KBM-7 (cell line): ENCODE results near the gene SLC31A1.
A peak's percentile ranks its signal among the peaks of the same experiment; 100 is the strongest.

ENCODE experiments used
- DNase-seq: peaks from one replicate; pipeline ENCODE4 v3.0.0-alpha.2; 2015
- in situ Hi-C: fragments of 300-500 bp; cut with MboI; formaldehyde crosslinking; loops from 2 replicates; pipeline ENCODE4 v1.14.3; 2020; ENCODE audit warnings: low sequenced_read_pairs, low pct_unique_long_range_greater_than_20kb, mixed read lengths

The SLC31A1 gene

GRCh38 chr9:113296796-113297558 is 75.6 kb downstream of the SLC31A1 start:
- no peak for DNase-seq
- in situ Hi-C loops: no loop called here

- DNase-seq: no peak
- in situ Hi-C loops: no loop called here
Observed at GRCh38 chr9:113298311-113298710, 77.0 kb downstream of the SLC31A1 start.

- no peak for DNase-seq
- in situ Hi-C loops: no loop called here
Observed at GRCh38 chr9:113298924-113299770, 77.8 kb downstream of the SLC31A1 start.

- in situ Hi-C loops: no loop called here
Observed at GRCh38 chr9:113299800-113300292, 78.5 kb downstream of the SLC31A1 start.

GRCh38 chr9:113301548-113301947 is 80.2 kb downstream of the SLC31A1 start:
- DNase-seq: no peak
- in situ Hi-C loops: no loop called here

More at GRCh38 chr9:113299800-113300292, 78.5 kb downstream of the SLC31A1 start:
- peak; percentile 69 for DNase-seq

- no peak for DNase-seq
- in situ Hi-C loops: no loop called here
Observed at GRCh38 chr9:113302792-113303418, 81.6 kb downstream of the SLC31A1 start, which contains the start of gene RNF183. Gene RNF183, minus strand, starts transcription at chr9:113303376. Its CDS starts 5,192 bp downstream, at chr9:113298184.

- in situ Hi-C loops: no loop called here
- no peak for DNase-seq
Observed at GRCh38 chr9:113306566-113306965, 85.2 kb downstream of the SLC31A1 start.

GRCh38 chr9:113307396-113307975 is 86.1 kb downstream of the SLC31A1 start:
- in situ Hi-C loops: no loop called here
- no peak for DNase-seq

- peak; percentile 46 for DNase-seq
- in situ Hi-C loops: no loop called here
Observed at GRCh38 chr9:113309204-113309813, 88.0 kb downstream of the SLC31A1 start.

GRCh38 chr9:113310538-113310937 is 89.2 kb downstream of the SLC31A1 start:
- in situ Hi-C loops: no loop called here
- DNase-seq: no peak

GRCh38 chr9:113311961-113312360 is 90.6 kb downstream of the SLC31A1 start:
- in situ Hi-C loops: no loop called here
- no peak for DNase-seq

- in situ Hi-C loops: no loop called here
- DNase-seq: no peak
Observed at GRCh38 chr9:113313261-113313660, 91.9 kb downstream of the SLC31A1 start.
